HG02610 (cell line): ENCODE data around the gene ERCC6L2.

Experiments
- ATAC-seq: cut with Tn5 transposase; IDR thresholded peaks from one replicate; pipeline ENCODE4 v1.9.1; 2021; ENCODE audit warnings: mild to moderate bottlenecking, moderate library complexity; ENCODE audit not compliant: unreplicated experiment

Gene ERCC6L2

GRCh38 chr9:95971815-95972214, 96.3 kb downstream of the ERCC6L2 start:
- ATAC-seq: no peak

GRCh38 chr9:95974389-95974788, 98.9 kb downstream of the ERCC6L2 start:
- no peak for ATAC-seq

GRCh38 chr9:95977371-95977770, 101.9 kb downstream of the ERCC6L2 start:
- ATAC-seq: no peak

GRCh38 chr9:95978106-95978505, 102.6 kb downstream of the ERCC6L2 start:
- no peak for ATAC-seq

GRCh38 chr9:95979446-95979845, 104.0 kb downstream of the ERCC6L2 start:
- no peak for ATAC-seq

GRCh38 chr9:95980262-95981125, 105.0 kb downstream of the ERCC6L2 start:
- ATAC-seq: no peak

- no peak for ATAC-seq
Observed at GRCh38 chr9:95981761-95982390, 106.4 kb downstream of the ERCC6L2 start.

GRCh38 chr9:95985440-95986055, 110.1 kb downstream of the ERCC6L2 start:
- ATAC-seq: no peak

GRCh38 chr9:95989297-95989696, 113.8 kb downstream of the ERCC6L2 start:
- ATAC-seq: no peak

GRCh38 chr9:95991326-95991725, 115.8 kb downstream of the ERCC6L2 start:
- ATAC-seq: no peak

- no peak for ATAC-seq
Observed at GRCh38 chr9:95992536-95992935, 117.0 kb downstream of the ERCC6L2 start.

GRCh38 chr9:95993337-95993736, 117.8 kb downstream of the ERCC6L2 start:
- no peak for ATAC-seq

- no peak for ATAC-seq
Observed at GRCh38 chr9:95999390-95999789, 123.9 kb downstream of the ERCC6L2 start.

- no peak for ATAC-seq
Observed at GRCh38 chr9:96004379-96004778, 128.9 kb downstream of the ERCC6L2 start.

- no peak for ATAC-seq
Observed at GRCh38 chr9:96006296-96006879, 130.9 kb downstream of the ERCC6L2 start.

- ATAC-seq: no peak
Observed at GRCh38 chr9:96006961-96007360, 131.5 kb downstream of the ERCC6L2 start.

GRCh38 chr9:96008502-96009222, 133.2 kb downstream of the ERCC6L2 start:
- ATAC-seq: no peak

GRCh38 chr9:96009223-96009602, 133.7 kb downstream of the ERCC6L2 start:
- no peak for ATAC-seq

GRCh38 chr9:96009690-96010472, 134.4 kb downstream of the ERCC6L2 start:
- ATAC-seq: no peak

- ATAC-seq: no peak
Observed at GRCh38 chr9:96014078-96014477, 138.6 kb downstream of the ERCC6L2 start.
